SK-N-SH (cell line): Measurements from ENCODE around the gene PPP3R1. TPM values are rescaled to one million over a fixed set of nuclear protein-coding genes. Genes with fewer than 3 reads are reported as not detected.

Experiments used
- CTCF ChIA-PET: fragments of 300-600, 350-600 bp; formaldehyde crosslinking; extraction: SDS; loops from one replicate; lab custom pipeline; 2021; lab: Yijun Ruan, JAX
- POLR2A ChIA-PET: fragments of 350-600 bp; sonication (Branson Sonifier 250); formaldehyde crosslinking; extraction: SDS; loops from one replicate; lab custom pipeline; 2020; ENCODE audit warnings: antibody characterized with exemption, inconsistent platforms; lab: Yijun Ruan, JAX
- DNase-seq: peaks from one replicate; pipeline ENCODE4 v3.0.0; 2012
- H2AFZ ChIP-seq: fragments of 200-600 bp; sonication (generic); 2 replicates; pipeline ENCODE4 v1.8.1; 2016; ENCODE audit warnings: antibody characterized with exemption, mild to moderate bottlenecking, low read depth
- H3F3A ChIP-seq: fragments of 200-600 bp; sonication (generic); replicated peaks from 2 replicates; pipeline ENCODE3; 2016; ENCODE audit warnings: antibody characterized with exemption, mild to moderate bottlenecking; ENCODE audit not compliant: insufficient read depth
- H3K27ac ChIP-seq, 2 experiments: fragments of 200-500 bp in 1 of 2; fragments of 200-600 bp in 1 of 2; sonication (Bioruptor generic) in 1 of 2; sonication (generic), shearing (Covaris generic) in 1 of 2; 2 replicates each; pipeline versions ENCODE4 v1.5.1 to v1.6.1; 2014 to 2016; ENCODE audit warnings: low read depth in 2 of 2, inconsistent platforms in 1 of 2, low read length in 1 of 2, mild to moderate bottlenecking in 1 of 2, mixed read lengths in 1 of 2
- H3K27me3 ChIP-seq: fragments of 200-600 bp; sonication (generic), shearing (Covaris generic); 2 replicates; pipeline ENCODE4 v1.6.1; 2016; ENCODE audit warnings: mixed run types; ENCODE audit not compliant: insufficient read depth
- H3K36me3 ChIP-seq, 2 experiments: fragments of 200-500 bp in 1 of 2; fragments of 200-600 bp in 1 of 2; sonication (Bioruptor generic) in 1 of 2; sonication (generic) in 1 of 2; replicated peaks in 1 of 2; 2 replicates each; pipeline versions ENCODE3 to v1.5.1; 2014 to 2016; ENCODE audit warnings: low read length in 1 of 2, mild to moderate bottlenecking in 1 of 2; ENCODE audit not compliant: insufficient read depth in 2 of 2, control insufficient read depth in 1 of 2
- H3K4me1 ChIP-seq, 2 experiments: fragments of 200-500 bp in 1 of 2; fragments of 200-600 bp in 1 of 2; sonication (Bioruptor generic) in 1 of 2; sonication (generic), shearing (Covaris generic) in 1 of 2; 2 replicates each; pipeline versions ENCODE4 v1.5.1 to v1.6.1; 2014 to 2016; ENCODE audit warnings: low read depth in 1 of 2, low read length in 1 of 2, mixed run types in 1 of 2; ENCODE audit not compliant: insufficient read depth in 2 of 2, control insufficient read depth in 1 of 2
- H3K4me2 ChIP-seq: fragments of 200-600 bp; sonication (generic), shearing (Covaris generic); 2 replicates; pipeline ENCODE4 v1.6.1; 2017; ENCODE audit warnings: mixed run types
- H3K4me3 ChIP-seq, 2 experiments: fragments of 200-500 bp in 1 of 2; fragments of 200-600 bp in 1 of 2; sonication (Bioruptor generic) in 1 of 2; sonication (generic), shearing (Covaris generic) in 1 of 2; 2 replicates each; pipeline versions ENCODE4 v1.5.1 to v1.8.1; 2014 to 2016; ENCODE audit warnings: low read depth in 2 of 2, inconsistent platforms in 1 of 2, low read length in 1 of 2, mild to moderate bottlenecking in 1 of 2, mixed read lengths in 1 of 2, moderate library complexity in 1 of 2
- H3K79me2 ChIP-seq: fragments of 200-600 bp; sonication (generic); 2 replicates; pipeline ENCODE4 v1.8.1; 2017; ENCODE audit warnings: mild to moderate bottlenecking; ENCODE audit not compliant: insufficient read depth
- H3K9ac ChIP-seq: fragments of 200-600 bp; sonication (generic); 2 replicates; pipeline ENCODE4 v1.6.1; 2017; ENCODE audit warnings: mixed run types
- H3K9me2 ChIP-seq: fragments of 200-600 bp; sonication (generic); 2 replicates; pipeline ENCODE4 v1.6.1; 2017; ENCODE audit warnings: mixed run types
- H3K9me3 ChIP-seq: fragments of 200-600 bp; sonication (generic); 2 replicates; pipeline ENCODE4 v1.6.1; 2017; ENCODE audit warnings: mixed run types, mild to moderate bottlenecking, moderate library complexity
- H4K20me1 ChIP-seq: fragments of 200-600 bp; sonication (generic); 2 replicates; pipeline ENCODE4 v1.6.1; 2017; ENCODE audit warnings: mild to moderate bottlenecking, mixed run types; ENCODE audit not compliant: insufficient read depth
- CHD2 ChIP-seq: fragments of 150-350 bp; IDR thresholded peaks from 2 replicates; pipeline ENCODE4 v1.6.1; 2018; ENCODE audit warnings: low read length; ENCODE audit not compliant: partially characterized antibody
- EZH2phosphoT487 ChIP-seq: fragments of 200-600 bp; sonication (generic); IDR thresholded peaks from 2 replicates; pipeline ENCODE4 v1.6.1; 2017; ENCODE audit warnings: low read depth, mixed run types, mild to moderate bottlenecking, antibody characterized with exemption, moderate library complexity, borderline replicate concordance
- FOSL2 ChIP-seq: IDR thresholded peaks from 2 replicates; pipeline ENCODE4 v1.4.0; 2012; ENCODE audit warnings: low read depth, mild to moderate bottlenecking, moderate library complexity, borderline replicate concordance
- FOXJ3 ChIP-seq: sonication (generic); formaldehyde crosslinking; IDR thresholded peaks from 2 replicates; pipeline ENCODE4 v1.5.1; 2020; ENCODE audit warnings: mild to moderate bottlenecking, missing genetic modification reagents
- FOXM1 ChIP-seq: IDR thresholded peaks from 2 replicates; pipeline ENCODE4 v1.4.0; 2012; ENCODE audit warnings: low read depth, mild to moderate bottlenecking
- GABPA ChIP-seq: IDR thresholded peaks from 2 replicates; pipeline ENCODE4 v1.4.0; 2012; ENCODE audit warnings: low read depth, mild to moderate bottlenecking
- MEF2A ChIP-seq: IDR thresholded peaks from 2 replicates; pipeline ENCODE4 v1.4.0; 2012; ENCODE audit warnings: low read depth, borderline replicate concordance
- POLR2AphosphoS5 ChIP-seq: IDR thresholded peaks from 2 replicates; pipeline ENCODE4 v1.6.1; 2012; ENCODE audit warnings: low read depth, low read length
- RFX5 ChIP-seq: IDR thresholded peaks from 2 replicates; pipeline ENCODE4 v1.6.1; 2012; ENCODE audit warnings: mild to moderate bottlenecking, improper control_type of control experiment, low read length
- TAF1 ChIP-seq: IDR thresholded peaks from 2 replicates; pipeline ENCODE4 v1.6.1; 2012; ENCODE audit warnings: low read depth, mild to moderate bottlenecking, low read length, moderate library complexity, borderline replicate concordance
- TCF12 ChIP-seq: IDR thresholded peaks from 2 replicates; pipeline ENCODE4 v1.4.0; 2012
- TEAD4 ChIP-seq: IDR thresholded peaks from 2 replicates; pipeline ENCODE4 v1.4.0; 2012; ENCODE audit warnings: mild to moderate bottlenecking, borderline replicate concordance; ENCODE audit not compliant: insufficient read depth
- WGBS: methylation state at CpG from one replicate; pipeline ENCODE4 v1.1.6; 2017; ENCODE audit warnings: low lambda C conversion rate; 5-methylcytosine and 5-hydroxymethylcytosine counted together
- polyA plus RNA-seq, 3 experiments: library from polyadenylated mRNA; depleted of rRNA; stranded (reverse); fragments of >200 nt; gene quantifications; 2 replicates each; pipeline ENCODE4 v1.2.3, GENCODE V29; 2012
- TF ChIP-seq, protein P1 (sequence below): IDR thresholded peaks from 2 replicates; pipeline ENCODE4 v1.4.0; 2012; ENCODE audit warnings: low read depth, borderline replicate concordance
- TF ChIP-seq, protein P2 (sequence below): IDR thresholded peaks from 2 replicates; pipeline ENCODE4; 2012

The PPP3R1 gene
- polyA plus RNA-seq, 1 of the 3 experiments (the other 2 are of a cell fraction), result 12.0 TPM

DNA sequence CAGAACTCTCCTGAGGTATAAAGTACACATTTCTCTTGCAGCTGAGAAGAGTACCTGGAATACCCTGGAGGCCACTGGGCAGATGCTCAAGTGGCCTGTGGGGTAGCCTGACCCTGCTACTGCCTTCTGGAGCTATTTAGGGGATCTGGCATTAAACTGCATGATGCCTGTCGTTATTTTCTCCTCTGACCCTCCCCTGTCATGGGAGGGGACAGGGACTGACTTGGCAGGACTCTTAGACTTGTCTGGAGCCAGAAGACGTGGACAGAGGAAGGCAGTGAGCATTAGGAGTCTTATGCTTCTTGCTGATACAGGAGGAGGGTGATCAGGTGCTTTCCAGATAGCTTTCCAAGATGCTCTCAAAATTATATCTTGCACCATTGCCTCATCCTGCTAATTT is 42.6 kb upstream of the PPP3R1 start:
- CTCF ChIA-PET, result interaction anchor here (0.7 to 6.1 kb wide), 5 partner anchors 11 to 173 kb away, joined by 3 to 51 read pairs (median 4); no protein-coding TSS in a partner anchor
- H3K9me2 ChIP-seq, result no peaks in the 10 kb centered on the region
- H3K9me3 ChIP-seq, result no peaks in the 10 kb centered on the region
- H3K27me3 ChIP-seq, result no peaks in the 10 kb centered on the region
- H4K20me1 ChIP-seq, result no peaks in the 10 kb centered on the region
- no peaks in the 10 kb centered on the region for H3K79me2 ChIP-seq
- peaks cover 4 to 5% of the 10 kb centered on the region in 2 experiments for H3K36me3 ChIP-seq
- TF ChIP-seq RFX5, result no peak
- TF ChIP-seq, all 33 proteins: peak for 0
- POLR2A ChIA-PET, result interaction anchor here (1.8 kb wide), 1 partner anchor 24 kb away, joined by 5 read pairs; the partner anchor contains the start of gene CNRIP1
- Histone ChIP-seq H3K4me2 (no peak overlapping the region), H3K9ac (no peak overlapping the region), H3F3A (no peaks in the 10 kb centered on the region), H2AFZ (no peak overlapping the region), H3K4me3 (no peak overlapping the region), H3K27ac (no peak overlapping the region), H3K4me1 (no peaks in the 10 kb centered on the region; a peak in 1 of 4 replicates)
- no peak for DNase-seq
- WGBS, result 54% methylated on average over 2 of the region's 2 CpGs

DNA sequence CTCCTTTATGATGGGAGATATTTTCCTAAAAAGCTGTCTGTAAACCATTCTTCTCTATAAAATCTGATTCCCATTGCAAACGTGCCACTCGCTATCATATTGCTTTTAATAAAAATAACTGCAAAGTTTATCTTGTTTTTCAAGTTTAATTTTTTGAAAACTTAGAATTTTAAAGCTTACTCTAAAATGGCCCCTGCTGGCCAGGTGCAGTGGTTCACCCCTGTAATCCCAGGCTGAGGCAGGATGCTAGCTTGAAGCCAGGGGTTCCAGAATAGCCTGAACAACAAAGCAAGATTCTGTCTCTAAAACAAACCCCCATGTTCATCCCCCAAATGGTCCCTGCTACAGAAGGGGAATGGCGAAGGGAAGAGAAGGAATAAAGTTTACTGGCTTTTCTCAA is 41.9 kb upstream of the PPP3R1 start:
- no peak overlapping the region for H3K4me2 ChIP-seq
- no peaks in the 10 kb centered on the region for H3K27me3 ChIP-seq
- no peaks in the 10 kb centered on the region for H3F3A ChIP-seq
- H3K79me2 ChIP-seq, result no peaks in the 10 kb centered on the region
- TF ChIP-seq POLR2AphosphoS5 (no peak), CHD2 (no peak), TAF1 (no peak)
- TF ChIP-seq, protein P1, sequence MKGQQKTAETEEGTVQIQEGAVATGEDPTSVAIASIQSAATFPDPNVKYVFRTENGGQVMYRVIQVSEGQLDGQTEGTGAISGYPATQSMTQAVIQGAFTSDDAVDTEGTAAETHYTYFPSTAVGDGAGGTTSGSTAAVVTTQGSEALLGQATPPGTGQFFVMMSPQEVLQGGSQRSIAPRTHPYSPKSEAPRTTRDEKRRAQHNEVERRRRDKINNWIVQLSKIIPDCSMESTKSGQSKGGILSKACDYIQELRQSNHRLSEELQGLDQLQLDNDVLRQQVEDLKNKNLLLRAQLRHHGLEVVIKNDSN, result no peak
- H3K27ac ChIP-seq, result no peak overlapping the region
- H4K20me1 ChIP-seq, result no peaks in the 10 kb centered on the region
- H3K9ac ChIP-seq, result no peak overlapping the region
- peaks cover 4% of the 10 kb centered on the region in 2 experiments for H3K36me3 ChIP-seq
- H3K9me2 ChIP-seq, result no peaks in the 10 kb centered on the region
- H3K4me1 ChIP-seq, result no peaks in the 10 kb centered on the region; a peak in 1 of 4 replicates
- DNase-seq, result no peak
- 89% methylated on average over 3 of the region's 3 CpGs for WGBS
- no peaks in the 10 kb centered on the region for H3K9me3 ChIP-seq
- H3K4me3 ChIP-seq, result no peak overlapping the region
- no peak overlapping the region for H2AFZ ChIP-seq
- CTCF ChIA-PET, result interaction anchor here (0.7 to 6.1 kb wide), 6 partner anchors 10 to 172 kb away, joined by 3 to 51 read pairs (median 4); no protein-coding TSS in a partner anchor
- POLR2A ChIA-PET, result interaction anchor here (1.8 kb wide), 1 partner anchor 25 kb away, joined by 5 read pairs; the partner anchor contains the start of gene CNRIP1

DNA sequence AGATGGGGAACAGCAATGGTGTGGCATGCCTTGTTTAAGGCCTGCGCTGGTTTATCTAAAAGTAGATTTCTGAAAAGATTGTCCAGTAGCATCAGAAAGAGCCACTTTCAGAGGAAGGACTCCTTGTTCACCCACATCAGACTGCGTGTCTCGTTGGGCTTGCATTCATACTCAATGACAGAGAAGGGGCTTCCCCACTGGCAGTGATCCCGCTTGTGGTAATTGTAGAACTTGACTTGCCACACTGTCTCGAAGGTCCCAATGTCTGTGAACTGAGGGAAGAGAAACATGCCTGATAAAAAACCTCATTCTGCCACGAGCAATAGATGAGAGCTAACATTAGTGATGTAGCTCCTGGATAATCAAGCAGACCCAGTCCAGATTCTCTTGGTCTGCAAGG is 41.4 kb upstream of the PPP3R1 start:
- ChIA-PET POLR2A (interaction anchor here (1.8 kb wide), 1 partner anchor 25 kb away, joined by 5 read pairs; the partner anchor contains the start of gene CNRIP1), CTCF (interaction anchor here (0.8 to 6.1 kb wide), 5 partner anchors 9 to 172 kb away, joined by 3 to 51 read pairs (median 15); no protein-coding TSS in a partner anchor)
- H3K4me3 ChIP-seq, result no peak overlapping the region
- H3K36me3 ChIP-seq, result peaks cover 4% of the 10 kb centered on the region in 2 experiments
- no peak overlapping the region for H3K9ac ChIP-seq
- 80% methylated on average over 6 of the region's 6 CpGs for WGBS
- no peaks in the 10 kb centered on the region for H3K27me3 ChIP-seq
- no peak for DNase-seq
- H3K27ac ChIP-seq, result no peak overlapping the region
- H3K9me3 ChIP-seq, result no peaks in the 10 kb centered on the region
- no peak overlapping the region for H2AFZ ChIP-seq
- H3K79me2 ChIP-seq, result no peaks in the 10 kb centered on the region
- no peak overlapping the region for H3K4me2 ChIP-seq
- H4K20me1 ChIP-seq, result no peaks in the 10 kb centered on the region
- H3K9me2 ChIP-seq, result no peaks in the 10 kb centered on the region
- H3F3A ChIP-seq, result no peaks in the 10 kb centered on the region
- H3K4me1 ChIP-seq, result no peaks in the 10 kb centered on the region; a peak in 1 of 4 replicates
- TF ChIP-seq FOXJ3 (CRISPR knock-in tag) (no peak), FOSL2 (no peak), MEF2A (no peak), GABPA (no peak), TEAD4 (no peak), FOXM1 (no peak), TCF12 (no peak), EZH2phosphoT487 (no peak), TAF1 (no peak), POLR2AphosphoS5 (no peak), CHD2 (no peak)
- TF ChIP-seq, protein P1, result no peak
- TF ChIP-seq, protein P2, sequence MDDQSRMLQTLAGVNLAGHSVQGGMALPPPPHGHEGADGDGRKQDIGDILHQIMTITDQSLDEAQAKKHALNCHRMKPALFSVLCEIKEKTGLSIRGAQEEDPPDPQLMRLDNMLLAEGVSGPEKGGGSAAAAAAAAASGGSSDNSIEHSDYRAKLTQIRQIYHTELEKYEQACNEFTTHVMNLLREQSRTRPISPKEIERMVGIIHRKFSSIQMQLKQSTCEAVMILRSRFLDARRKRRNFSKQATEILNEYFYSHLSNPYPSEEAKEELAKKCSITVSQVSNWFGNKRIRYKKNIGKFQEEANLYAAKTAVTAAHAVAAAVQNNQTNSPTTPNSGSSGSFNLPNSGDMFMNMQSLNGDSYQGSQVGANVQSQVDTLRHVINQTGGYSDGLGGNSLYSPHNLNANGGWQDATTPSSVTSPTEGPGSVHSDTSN, result no peak
